ENCODE data around the gene AFP.

The AFP gene

GRCh38 chr4:73470728-73471127, 34.7 kb downstream of the AFP start:
- DNase-seq: no peak

GRCh38 chr4:73477176-73477575, 41.2 kb downstream of the AFP start:
- no peak for DNase-seq

- no peak for DNase-seq
Measured at GRCh38 chr4:73479323-73479722, 43.3 kb downstream of the AFP start.

GRCh38 chr4:73481358-73481757, 45.3 kb downstream of the AFP start, which contains the start of gene AFM:
AFM (plus strand) TSS chr4:73481745; CDS start chr4:73481776, 31 bp downstream.
- DNase-seq: no peak

GRCh38 chr4:73485085-73485484, 49.1 kb downstream of the AFP start:
- DNase-seq: no peak

GRCh38 chr4:73485596-73485995, 49.6 kb downstream of the AFP start:
- DNase-seq: no peak

GRCh38 chr4:73486497-73486896, 50.5 kb downstream of the AFP start:
- DNase-seq: no peak

- no peak for DNase-seq
Measured at GRCh38 chr4:73487233-73487632, 51.2 kb downstream of the AFP start.

GRCh38 chr4:73499996-73500765, 64.2 kb downstream of the AFP start:
- DNase-seq: no peak

GRCh38 chr4:73501664-73502265, 65.7 kb downstream of the AFP start:
- no peak for DNase-seq

- no peak for DNase-seq
Measured at GRCh38 chr4:73505567-73505966, 69.5 kb downstream of the AFP start.

Measured in NCI-H187 (cell line).